ENCODE results near the gene ELK3. TPM values are rescaled to one million over a fixed set of nuclear protein-coding genes. Genes with fewer than 3 reads are reported as not detected.

ELK3 gene
- total and polyA plus RNA-seq, 9 of the 15 experiments (the other 6 are each of a cell fraction or from before 2014, with no cell fraction given) = 1.5 to 5.5 (median 2.9) TPM

DNA sequence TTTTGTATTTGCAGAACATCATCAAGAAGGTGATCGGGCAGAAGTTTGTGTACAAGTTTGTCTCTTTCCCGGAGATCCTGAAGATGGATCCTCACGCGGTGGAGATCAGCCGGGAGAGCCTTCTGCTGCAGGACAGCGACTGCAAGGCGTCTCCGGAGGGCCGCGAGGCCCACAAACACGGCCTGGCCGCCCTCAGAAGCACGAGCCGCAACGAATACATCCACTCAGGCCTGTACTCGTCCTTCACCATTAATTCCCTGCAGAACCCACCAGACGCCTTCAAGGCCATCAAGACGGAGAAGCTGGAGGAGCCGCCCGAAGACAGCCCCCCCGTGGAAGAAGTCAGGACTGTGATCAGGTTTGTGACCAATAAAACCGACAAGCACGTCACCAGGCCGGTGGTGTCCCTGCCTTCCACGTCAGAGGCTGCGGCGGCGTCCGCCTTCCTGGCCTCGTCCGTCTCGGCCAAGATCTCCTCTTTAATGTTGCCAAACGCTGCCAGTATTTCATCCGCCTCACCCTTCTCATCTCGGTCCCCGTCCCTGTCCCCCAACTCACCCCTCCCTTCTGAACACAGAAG lies 52.8 kb downstream of the ELK3 start:
- Histone ChIP-seq H3K27me3 (ENCODE audit: control insufficient read depth in 2 of 2, insufficient read depth in 2 of 2, low read length in 2 of 2) (no peaks in the 10 kb centered on the region; a peak in 1 of 5 replicates), H4K20me1 (replicated peaks; ENCODE audit: control insufficient read depth, insufficient read depth, low read length) (no peaks in the 10 kb centered on the region), H3K4me3 (no peak overlapping the region), H3K4me1 (replicated peaks in 1 of 2; ENCODE audit: control insufficient read depth in 2 of 2, insufficient read depth in 2 of 2, low read length in 2 of 2) (peaks cover 11 to 12% of the 10 kb centered on the region in 2 experiments; a peak in 4 of 5 replicates), H3K79me2 (ENCODE audit: control insufficient read depth, insufficient read depth, low read length) (no peaks in the 10 kb centered on the region), H3K9me1 (ENCODE audit: control insufficient read depth, insufficient read depth, low read length) (no peaks in the 10 kb centered on the region), H2AFZ (ENCODE audit: low read depth, low read length) (no peak overlapping the region), H3K9me3 (replicated peaks; ENCODE audit: control insufficient read depth, insufficient read depth, low read depth, low read length) (no peaks in the 10 kb centered on the region), H3K9ac (ENCODE audit: insufficient read depth in 1 of 2, low read depth in 2 of 2, low read length in 2 of 2) (no peak overlapping the region), H3K27ac (ENCODE audit: extremely low read depth, low read depth, low read length) (no peak overlapping the region), H3K4me2 (ENCODE audit: insufficient read depth, low read length) (no peak overlapping the region), H3K36me3 (ENCODE audit: control insufficient read depth, insufficient read depth, low read length) (0 out of 3 replicates have a peak, but pooled peaks cover 4% of the 10 kb centered on the region)
- ATAC-seq (no peak), FAIRE-seq (no peak), DNase-seq (ENCODE audit: extremely low read depth in 1 of 4, low spot score in 3 of 4) (no peak)
- intact Hi-C loops (cut with micrococcal nuclease) (no loop called here), in situ Hi-C loops (cut with MboI) (no loop called here)
- no TSS peak for BruUV-seq (replicated peaks)
- POLR2A ChIA-PET = interaction anchor here (0.7 kb wide), 1 partner anchor 152 kb away, joined by 3 read pairs; no protein-coding TSS in a partner anchor
- 89% methylated on average over 25 of the region's 36 CpGs for WGBS (ENCODE audit: insufficient coverage, low coverage, missing lambda C conversion rate)
- CTCF ChIA-PET (ENCODE audit: low intra/inter-chr PET ratio) = no interaction called here
- TF ChIP-seq CBX3 (IDR thresholded peaks at IDR 0.05; ENCODE audit: borderline replicate concordance in 1 of 2, low read length in 2 of 2) (no peak), TEAD4 (IDR thresholded peaks at IDR 0.05; ENCODE audit: low read length) (no peak), TEAD4 (CRISPR knock-in tag; IDR thresholded peaks at IDR 0.05; ENCODE audit: borderline replicate concordance) (no peak), HEY1 (CRISPR knock-in tag; IDR thresholded peaks at IDR 0.05; ENCODE audit: borderline replicate concordance) (no peak), POLR2B (IDR thresholded peaks at IDR 0.05; ENCODE audit: low read depth, partially characterized antibody) (no peak), CCAR2 (IDR thresholded peaks at IDR 0.05; ENCODE audit: low read depth, low read length) (no peak), ZNF445 (CRISPR knock-in tag; IDR thresholded peaks at IDR 0.05; ENCODE audit: low read depth) (no peak)
- TF ChIP-seq, protein P1, sequence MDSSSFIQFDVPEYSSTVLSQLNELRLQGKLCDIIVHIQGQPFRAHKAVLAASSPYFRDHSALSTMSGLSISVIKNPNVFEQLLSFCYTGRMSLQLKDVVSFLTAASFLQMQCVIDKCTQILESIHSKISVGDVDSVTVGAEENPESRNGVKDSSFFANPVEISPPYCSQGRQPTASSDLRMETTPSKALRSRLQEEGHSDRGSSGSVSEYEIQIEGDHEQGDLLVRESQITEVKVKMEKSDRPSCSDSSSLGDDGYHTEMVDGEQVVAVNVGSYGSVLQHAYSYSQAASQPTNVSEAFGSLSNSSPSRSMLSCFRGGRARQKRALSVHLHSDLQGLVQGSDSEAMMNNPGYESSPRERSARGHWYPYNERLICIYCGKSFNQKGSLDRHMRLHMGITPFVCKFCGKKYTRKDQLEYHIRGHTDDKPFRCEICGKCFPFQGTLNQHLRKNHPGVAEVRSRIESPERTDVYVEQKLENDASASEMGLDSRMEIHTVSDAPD (CRISPR knock-in tag; IDR thresholded peaks at IDR 0.05) = no peak
- TF ChIP-seq, protein P2, sequence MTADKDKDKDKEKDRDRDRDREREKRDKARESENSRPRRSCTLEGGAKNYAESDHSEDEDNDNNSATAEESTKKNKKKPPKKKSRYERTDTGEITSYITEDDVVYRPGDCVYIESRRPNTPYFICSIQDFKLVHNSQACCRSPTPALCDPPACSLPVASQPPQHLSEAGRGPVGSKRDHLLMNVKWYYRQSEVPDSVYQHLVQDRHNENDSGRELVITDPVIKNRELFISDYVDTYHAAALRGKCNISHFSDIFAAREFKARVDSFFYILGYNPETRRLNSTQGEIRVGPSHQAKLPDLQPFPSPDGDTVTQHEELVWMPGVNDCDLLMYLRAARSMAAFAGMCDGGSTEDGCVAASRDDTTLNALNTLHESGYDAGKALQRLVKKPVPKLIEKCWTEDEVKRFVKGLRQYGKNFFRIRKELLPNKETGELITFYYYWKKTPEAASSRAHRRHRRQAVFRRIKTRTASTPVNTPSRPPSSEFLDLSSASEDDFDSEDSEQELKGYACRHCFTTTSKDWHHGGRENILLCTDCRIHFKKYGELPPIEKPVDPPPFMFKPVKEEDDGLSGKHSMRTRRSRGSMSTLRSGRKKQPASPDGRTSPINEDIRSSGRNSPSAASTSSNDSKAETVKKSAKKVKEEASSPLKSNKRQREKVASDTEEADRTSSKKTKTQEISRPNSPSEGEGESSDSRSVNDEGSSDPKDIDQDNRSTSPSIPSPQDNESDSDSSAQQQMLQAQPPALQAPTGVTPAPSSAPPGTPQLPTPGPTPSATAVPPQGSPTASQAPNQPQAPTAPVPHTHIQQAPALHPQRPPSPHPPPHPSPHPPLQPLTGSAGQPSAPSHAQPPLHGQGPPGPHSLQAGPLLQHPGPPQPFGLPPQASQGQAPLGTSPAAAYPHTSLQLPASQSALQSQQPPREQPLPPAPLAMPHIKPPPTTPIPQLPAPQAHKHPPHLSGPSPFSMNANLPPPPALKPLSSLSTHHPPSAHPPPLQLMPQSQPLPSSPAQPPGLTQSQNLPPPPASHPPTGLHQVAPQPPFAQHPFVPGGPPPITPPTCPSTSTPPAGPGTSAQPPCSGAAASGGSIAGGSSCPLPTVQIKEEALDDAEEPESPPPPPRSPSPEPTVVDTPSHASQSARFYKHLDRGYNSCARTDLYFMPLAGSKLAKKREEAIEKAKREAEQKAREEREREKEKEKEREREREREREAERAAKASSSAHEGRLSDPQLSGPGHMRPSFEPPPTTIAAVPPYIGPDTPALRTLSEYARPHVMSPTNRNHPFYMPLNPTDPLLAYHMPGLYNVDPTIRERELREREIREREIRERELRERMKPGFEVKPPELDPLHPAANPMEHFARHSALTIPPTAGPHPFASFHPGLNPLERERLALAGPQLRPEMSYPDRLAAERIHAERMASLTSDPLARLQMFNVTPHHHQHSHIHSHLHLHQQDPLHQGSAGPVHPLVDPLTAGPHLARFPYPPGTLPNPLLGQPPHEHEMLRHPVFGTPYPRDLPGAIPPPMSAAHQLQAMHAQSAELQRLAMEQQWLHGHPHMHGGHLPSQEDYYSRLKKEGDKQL (CRISPR knock-in tag; IDR thresholded peaks at IDR 0.05; ENCODE audit: borderline replicate concordance) = no peak
- TF ChIP-seq, protein P3, sequence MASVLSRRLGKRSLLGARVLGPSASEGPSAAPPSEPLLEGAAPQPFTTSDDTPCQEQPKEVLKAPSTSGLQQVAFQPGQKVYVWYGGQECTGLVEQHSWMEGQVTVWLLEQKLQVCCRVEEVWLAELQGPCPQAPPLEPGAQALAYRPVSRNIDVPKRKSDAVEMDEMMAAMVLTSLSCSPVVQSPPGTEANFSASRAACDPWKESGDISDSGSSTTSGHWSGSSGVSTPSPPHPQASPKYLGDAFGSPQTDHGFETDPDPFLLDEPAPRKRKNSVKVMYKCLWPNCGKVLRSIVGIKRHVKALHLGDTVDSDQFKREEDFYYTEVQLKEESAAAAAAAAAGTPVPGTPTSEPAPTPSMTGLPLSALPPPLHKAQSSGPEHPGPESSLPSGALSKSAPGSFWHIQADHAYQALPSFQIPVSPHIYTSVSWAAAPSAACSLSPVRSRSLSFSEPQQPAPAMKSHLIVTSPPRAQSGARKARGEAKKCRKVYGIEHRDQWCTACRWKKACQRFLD (CRISPR knock-in tag; IDR thresholded peaks at IDR 0.05) = no peak
